Gastrocnemius medialis (tissue), 4 donors: ENCODE results near the gene CLDN6. TPM values are rescaled to one million over a fixed set of nuclear protein-coding genes. Genes with fewer than 3 reads are reported as not detected.

Experiments used
- ATAC-seq, 2 donors: fragments of 150-250 bp; one replicate each; pipeline ENCODE4 v1.9.1; 2016
- DNase-seq, 2 donors: peaks; one replicate each; pipeline ENCODE4 v3.0.0-alpha.2; 2019
- H3K27ac ChIP-seq, 4 donors: fragments of 200-600 bp; sonication (generic); 1 replicate in 1 of 4; 2 replicates in 3 of 4; pipeline ENCODE4 v1.5.1; 2016 to 2018; ENCODE audit warnings: mild to moderate bottlenecking in 2 of 4, moderate library complexity in 1 of 4
- H3K27me3 ChIP-seq, 3 donors: fragments of 200-600 bp; sonication (generic) in 2 of 3; 1 replicate in 1 of 3; 2 replicates in 2 of 3; pipeline versions ENCODE4 v1.5.1 to v1.6.0; 2016 to 2019; ENCODE audit warnings: mild to moderate bottlenecking in 1 of 3, moderate library complexity in 1 of 3
- H3K36me3 ChIP-seq, 2 donors: fragments of 200-600 bp; sonication (generic) in 1 of 2; one replicate each; pipeline ENCODE4 v1.5.1; 2017 to 2018
- H3K4me1 ChIP-seq, 2 donors: fragments of 200-600 bp; sonication (generic) in 1 of 2; one replicate each; pipeline ENCODE4 v1.5.1; 2016 to 2017; ENCODE audit warnings: mild to moderate bottlenecking in 2 of 2
- H3K4me3 ChIP-seq, 4 donors: fragments of 200-600 bp; sonication (generic) in 3 of 4; 1 replicate in 1 of 4; 2 replicates in 3 of 4; pipeline ENCODE4 v1.5.1; 2016 to 2019; ENCODE audit warnings: mild to moderate bottlenecking in 2 of 4
- H3K9me3 ChIP-seq, 3 donors: fragments of 200-600 bp; sonication (generic) in 2 of 3; 1 replicate in 1 of 3; 2 replicates in 2 of 3; pipeline ENCODE4 v1.5.1; 2016 to 2019
- CTCF ChIP-seq, 5 experiments: fragments of 450-650 bp in 3 of 5; fragments of 200-600 bp in 2 of 5; sonication (generic) in 2 of 5; IDR thresholded peaks in 4 of 5; conservative IDR thresholded peaks in 1 of 5; 1 replicate in 4 of 5; 2 replicates in 1 of 5; pipeline ENCODE4 v1.5.1; 2016 to 2019; ENCODE audit warnings: antibody characterized with exemption in 5 of 5, mild to moderate bottlenecking in 3 of 5, moderate library complexity in 3 of 5
- POLR2A ChIP-seq, 2 donors: fragments of 450-650 bp; IDR thresholded peaks; one replicate each; pipeline ENCODE4 v1.6.1; 2017; ENCODE audit warnings: antibody characterized with exemption in 2 of 2, mild to moderate bottlenecking in 2 of 2, moderate library complexity in 2 of 2
- in situ Hi-C, 4 donors: fragments of 200-750 bp; cut with MboI; loops; one replicate each; pipeline versions ENCODE4 v1.15.0 to v1.8.0; 2017; ENCODE audit warnings: low sequenced_read_pairs in 4 of 4
- intact Hi-C: fragments of 100-400 bp; cut with DNase I; formaldehyde crosslinking; loops from one replicate; pipeline ENCODE4 v1.15.1; 2023; ENCODE audit warnings: low total_unique reads
- total RNA-seq, 4 donors: library from RNA; depleted of rRNA; stranded (reverse); fragments of >200 nt; gene quantifications; one replicate each; pipeline versions ENCODE4 v1.1.0 to v1.2.3, GENCODE V29; 2016

CLDN6 gene
- total RNA-seq, 4 donors from 2014 or later: 0.55 TPM; not detected in 3

- Histone ChIP-seq H3K36me3 (no peaks in the 10 kb centered on the region), H3K4me3 (no peak overlapping the region), H3K27me3 (peaks cover 68 to 82% (median 78%) of the 10 kb centered on the region in 3 donors), H3K4me1 (peaks cover 0 to 4% of the 10 kb centered on the region in 2 donors), H3K27ac (no peak overlapping the region), H3K9me3 (no peaks in the 10 kb centered on the region)
- no peak for DNase-seq
- in situ Hi-C loops: no loop called here
- TF ChIP-seq CTCF (IDR thresholded peaks at IDR 0.05 in 4 of 5, conservative IDR thresholded peaks at IDR 0.05 in 1 of 5): no peak
- no peak for ATAC-seq
- intact Hi-C loops: no loop called here
These were observed 20.9 kb upstream of the CLDN6 start for GRCh38 chr16:3038896-3039295.

GRCh38 chr16:3038256-3038655 is 20.3 kb upstream of the CLDN6 start:
- no peak for ATAC-seq
- TF ChIP-seq POLR2A (IDR thresholded peaks at IDR 0.05) (no peak), CTCF (IDR thresholded peaks at IDR 0.05 in 4 of 5, conservative IDR thresholded peaks at IDR 0.05 in 1 of 5) (no peak)
- DNase-seq: no peak
- no peaks in the 10 kb centered on the region for H3K36me3 ChIP-seq
- in situ Hi-C loops: no loop called here
- H3K9me3 ChIP-seq: no peaks in the 10 kb centered on the region
- H3K27me3 ChIP-seq: peaks cover 61 to 80% (median 78%) of the 10 kb centered on the region in 3 donors
- no peak overlapping the region for H3K27ac ChIP-seq
- intact Hi-C loops: no loop called here
- peaks cover 0 to 4% of the 10 kb centered on the region in 2 donors for H3K4me1 ChIP-seq
- H3K4me3 ChIP-seq: no peak overlapping the region

GRCh38 chr16:3036726-3037315 is 18.8 kb upstream of the CLDN6 start, which contains the start of gene BICDL2:
Gene BICDL2, minus strand, starts transcription at chr16:3036944. Its CDS starts 1,448 bp downstream, at chr16:3035496.
- in situ Hi-C loops: no loop called here
- TF ChIP-seq POLR2A (IDR thresholded peaks at IDR 0.05) (no peak), CTCF (IDR thresholded peaks at IDR 0.05 in 4 of 5, conservative IDR thresholded peaks at IDR 0.05 in 1 of 5) (no peak)
- Histone ChIP-seq H3K36me3 (no peaks in the 10 kb centered on the region), H3K27me3 (peaks cover 70 to 83% (median 76%) of the 10 kb centered on the region in 3 donors), H3K4me1 (peaks cover 0 to 4% of the 10 kb centered on the region in 2 donors), H3K4me3 (peak within 1 kb of the TSS in 1 of 4 donors; percentile 40), H3K9me3 (no peaks in the 10 kb centered on the region), H3K27ac (no peak within 1 kb of the TSS)
- ATAC-seq (no peak), DNase-seq (no peak)
- intact Hi-C loops: no loop called here

GRCh38 chr16:3035972-3036725 is 18.2 kb upstream of the CLDN6 start:
- in situ Hi-C loops (no loop called here), intact Hi-C loops (no loop called here)
- TF ChIP-seq CTCF (IDR thresholded peaks at IDR 0.05 in 4 of 5, conservative IDR thresholded peaks at IDR 0.05 in 1 of 5): no peak
- TF ChIP-seq POLR2A (IDR thresholded peaks at IDR 0.05): no peak
- H3K27me3 ChIP-seq: peaks cover 73 to 87% (median 74%) of the 10 kb centered on the region in 3 donors
- no peaks in the 10 kb centered on the region for H3K36me3 ChIP-seq
- H3K4me1 ChIP-seq: peaks cover 0 to 4% of the 10 kb centered on the region in 2 donors
- ATAC-seq (no peak), DNase-seq (no peak)
- no peaks in the 10 kb centered on the region for H3K9me3 ChIP-seq
- no peak overlapping the region for H3K27ac ChIP-seq
- peak overlapping the region in 1 of 4 donors; percentile 40 for H3K4me3 ChIP-seq
